ENCODE results near the gene ABHD17C. TPM values are rescaled to one million over a fixed set of nuclear protein-coding genes. Genes with fewer than 3 reads are reported as not detected.

The ABHD17C gene
- total and polyA plus RNA-seq, 2 experiments from 2014 or later, result 11.3 to 23.8 TPM

DNA sequence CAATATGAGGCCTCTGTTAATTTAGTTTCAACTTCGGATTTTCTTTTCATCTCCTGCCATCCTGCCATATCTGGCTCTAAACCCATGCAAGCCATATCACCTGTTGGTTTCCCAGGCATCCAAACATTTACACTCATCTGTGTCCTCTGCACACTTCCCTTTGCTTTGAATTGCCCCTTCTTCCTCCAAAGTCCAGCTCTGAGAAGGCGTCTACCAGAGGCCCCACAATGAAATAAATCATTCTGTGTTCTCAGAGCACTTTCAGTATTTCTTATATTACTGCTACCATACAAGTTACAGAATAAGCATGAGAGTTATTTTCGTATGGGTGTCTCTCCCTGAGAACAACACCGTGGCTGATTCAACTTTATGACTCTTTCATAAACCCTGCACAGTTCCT is 12.9 kb upstream of the ABHD17C start:
- Histone ChIP-seq H3K27ac (ENCODE audit: low read depth) (no peak overlapping the region), H3K79me2 (replicated peaks; ENCODE audit: insufficient read depth) (no peaks in the 10 kb centered on the region), H3K4me1 (ENCODE audit: insufficient read depth) (no peaks in the 10 kb centered on the region), H3K27me3 (ENCODE audit: insufficient read depth) (no peaks in the 10 kb centered on the region), H3F3A (replicated peaks; ENCODE audit: low read depth) (no peaks in the 10 kb centered on the region), H3K4me3 (no peak overlapping the region), H3K9me2 (ENCODE audit: insufficient read depth) (peaks cover 13% of the 10 kb centered on the region), H2AFZ (no peak overlapping the region), H3K36me3 (ENCODE audit: insufficient read depth) (no peaks in the 10 kb centered on the region), H3K4me2 (no peak overlapping the region), H4K20me1 (replicated peaks; ENCODE audit: insufficient read depth) (no peaks in the 10 kb centered on the region)
- H3K4me1 Mint-ChIP-seq, result peaks cover 16% of the 10 kb centered on the region
- no peaks in the 10 kb centered on the region for H3K36me3 Mint-ChIP-seq (ENCODE audit: low read depth)
- TF ChIP-seq, protein P1, sequence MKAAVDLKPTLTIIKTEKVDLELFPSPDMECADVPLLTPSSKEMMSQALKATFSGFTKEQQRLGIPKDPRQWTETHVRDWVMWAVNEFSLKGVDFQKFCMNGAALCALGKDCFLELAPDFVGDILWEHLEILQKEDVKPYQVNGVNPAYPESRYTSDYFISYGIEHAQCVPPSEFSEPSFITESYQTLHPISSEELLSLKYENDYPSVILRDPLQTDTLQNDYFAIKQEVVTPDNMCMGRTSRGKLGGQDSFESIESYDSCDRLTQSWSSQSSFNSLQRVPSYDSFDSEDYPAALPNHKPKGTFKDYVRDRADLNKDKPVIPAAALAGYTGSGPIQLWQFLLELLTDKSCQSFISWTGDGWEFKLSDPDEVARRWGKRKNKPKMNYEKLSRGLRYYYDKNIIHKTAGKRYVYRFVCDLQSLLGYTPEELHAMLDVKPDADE (IDR thresholded peaks at IDR 0.05), result no peak
- TF ChIP-seq EZH2phosphoT487 (IDR thresholded peaks at IDR 0.05; ENCODE audit: unreplicated experiment), result no peak
- no peak for TF ChIP-seq ZNF331 (CRISPR knock-in tag; IDR thresholded peaks at IDR 0.05; ENCODE audit: low read depth)
- no peak for TF ChIP-seq EZH2 (IDR thresholded peaks at IDR 0.05; ENCODE audit: low read depth, unreplicated experiment)
- TF ChIP-seq CREB1 (CRISPR knock-in tag; IDR thresholded peaks at IDR 0.05; ENCODE audit: low read depth), result no peak
- TF ChIP-seq, protein P2, sequence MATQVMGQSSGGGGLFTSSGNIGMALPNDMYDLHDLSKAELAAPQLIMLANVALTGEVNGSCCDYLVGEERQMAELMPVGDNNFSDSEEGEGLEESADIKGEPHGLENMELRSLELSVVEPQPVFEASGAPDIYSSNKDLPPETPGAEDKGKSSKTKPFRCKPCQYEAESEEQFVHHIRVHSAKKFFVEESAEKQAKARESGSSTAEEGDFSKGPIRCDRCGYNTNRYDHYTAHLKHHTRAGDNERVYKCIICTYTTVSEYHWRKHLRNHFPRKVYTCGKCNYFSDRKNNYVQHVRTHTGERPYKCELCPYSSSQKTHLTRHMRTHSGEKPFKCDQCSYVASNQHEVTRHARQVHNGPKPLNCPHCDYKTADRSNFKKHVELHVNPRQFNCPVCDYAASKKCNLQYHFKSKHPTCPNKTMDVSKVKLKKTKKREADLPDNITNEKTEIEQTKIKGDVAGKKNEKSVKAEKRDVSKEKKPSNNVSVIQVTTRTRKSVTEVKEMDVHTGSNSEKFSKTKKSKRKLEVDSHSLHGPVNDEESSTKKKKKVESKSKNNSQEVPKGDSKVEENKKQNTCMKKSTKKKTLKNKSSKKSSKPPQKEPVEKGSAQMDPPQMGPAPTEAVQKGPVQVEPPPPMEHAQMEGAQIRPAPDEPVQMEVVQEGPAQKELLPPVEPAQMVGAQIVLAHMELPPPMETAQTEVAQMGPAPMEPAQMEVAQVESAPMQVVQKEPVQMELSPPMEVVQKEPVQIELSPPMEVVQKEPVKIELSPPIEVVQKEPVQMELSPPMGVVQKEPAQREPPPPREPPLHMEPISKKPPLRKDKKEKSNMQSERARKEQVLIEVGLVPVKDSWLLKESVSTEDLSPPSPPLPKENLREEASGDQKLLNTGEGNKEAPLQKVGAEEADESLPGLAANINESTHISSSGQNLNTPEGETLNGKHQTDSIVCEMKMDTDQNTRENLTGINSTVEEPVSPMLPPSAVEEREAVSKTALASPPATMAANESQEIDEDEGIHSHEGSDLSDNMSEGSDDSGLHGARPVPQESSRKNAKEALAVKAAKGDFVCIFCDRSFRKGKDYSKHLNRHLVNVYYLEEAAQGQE (IDR thresholded peaks at IDR 0.05; ENCODE audit: unreplicated experiment), result no peak
- TF ChIP-seq, protein P3, sequence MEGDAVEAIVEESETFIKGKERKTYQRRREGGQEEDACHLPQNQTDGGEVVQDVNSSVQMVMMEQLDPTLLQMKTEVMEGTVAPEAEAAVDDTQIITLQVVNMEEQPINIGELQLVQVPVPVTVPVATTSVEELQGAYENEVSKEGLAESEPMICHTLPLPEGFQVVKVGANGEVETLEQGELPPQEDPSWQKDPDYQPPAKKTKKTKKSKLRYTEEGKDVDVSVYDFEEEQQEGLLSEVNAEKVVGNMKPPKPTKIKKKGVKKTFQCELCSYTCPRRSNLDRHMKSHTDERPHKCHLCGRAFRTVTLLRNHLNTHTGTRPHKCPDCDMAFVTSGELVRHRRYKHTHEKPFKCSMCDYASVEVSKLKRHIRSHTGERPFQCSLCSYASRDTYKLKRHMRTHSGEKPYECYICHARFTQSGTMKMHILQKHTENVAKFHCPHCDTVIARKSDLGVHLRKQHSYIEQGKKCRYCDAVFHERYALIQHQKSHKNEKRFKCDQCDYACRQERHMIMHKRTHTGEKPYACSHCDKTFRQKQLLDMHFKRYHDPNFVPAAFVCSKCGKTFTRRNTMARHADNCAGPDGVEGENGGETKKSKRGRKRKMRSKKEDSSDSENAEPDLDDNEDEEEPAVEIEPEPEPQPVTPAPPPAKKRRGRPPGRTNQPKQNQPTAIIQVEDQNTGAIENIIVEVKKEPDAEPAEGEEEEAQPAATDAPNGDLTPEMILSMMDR (conservative IDR thresholded peaks at IDR 0.05; ENCODE audit: low read depth in 2 of 2), result no peak
- no peak for TF ChIP-seq NANOG (IDR thresholded peaks at IDR 0.05; ENCODE audit: borderline replicate concordance)
- TF ChIP-seq JUNB (IDR thresholded peaks at IDR 0.05; ENCODE audit: unreplicated experiment), result no peak
- no peak for TF ChIP-seq POLR2AphosphoS5 (IDR thresholded peaks at IDR 0.05; ENCODE audit: low read depth)
- H3K4me3 Mint-ChIP-seq, result no peak overlapping the region
- ATAC-seq, result no peak
- H3K27ac Mint-ChIP-seq, result no peak overlapping the region
- H3K9me3 Mint-ChIP-seq, result peaks cover 3% of the 10 kb centered on the region; the same call in 2 of the 3 replicates
- H3K27me3 Mint-ChIP-seq (ENCODE audit: insufficient read depth, low read depth, poor library complexity), result peaks cover 2% of the 10 kb centered on the region
- no peak for DNase-seq (ENCODE audit: low spot score)
